ENCODE measurements around the gene COP1. TPM values are rescaled to one million over a fixed set of nuclear protein-coding genes. Genes with fewer than 3 reads are reported as not detected.

The COP1 gene
- total and polyA plus RNA-seq, 2 of the 13 experiments (the other 11 are each of a cell fraction or from before 2014, with no cell fraction given) = 20.5 to 51.3 TPM

DNA sequence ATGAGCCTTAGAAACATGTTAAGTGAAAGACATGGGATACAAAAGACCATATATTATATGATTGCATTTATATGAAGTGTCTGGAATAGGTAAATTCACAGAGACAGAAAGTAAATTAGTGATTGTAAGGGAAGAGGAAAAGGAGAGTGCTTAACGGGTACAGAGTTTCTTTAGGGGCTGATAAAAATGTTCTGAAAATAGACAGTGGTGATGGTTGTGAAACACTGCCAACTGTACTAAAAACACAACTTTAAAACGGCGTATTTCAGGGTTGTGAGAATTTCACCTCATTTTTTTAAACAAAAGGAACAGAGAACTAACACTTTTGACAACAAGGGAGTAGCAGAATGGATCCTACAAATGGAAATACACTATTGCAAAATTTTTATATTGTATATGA is 13.4 kb downstream of the COP1 start:
- FAIRE-seq (no peak), ATAC-seq (no peak), DNase-seq (ENCODE audit: low spot score) (no peak)
- in situ Hi-C loops (cut with HindIII; ENCODE audit: extremely low pct_ligation_motif_present, low pct_unique_long_range_greater_than_20kb) (no loop called here), intact Hi-C loops (cut with micrococcal nuclease; ENCODE audit: unreplicated experiment) (no loop called here)
- no peak for TF ChIP-seq RBFOX2 (IDR thresholded peaks at IDR 0.05; ENCODE audit: low read depth, low read length)
- TF ChIP-seq RELA (CRISPR knock-in tag; IDR thresholded peaks at IDR 0.05) = no peak
- TF ChIP-seq PAF1 (CRISPR knock-in tag; IDR thresholded peaks at IDR 0.05) = no peak
- no peak for TF ChIP-seq JARID2 (CRISPR knock-in tag; IDR thresholded peaks at IDR 0.05; ENCODE audit: insufficient replicate concordance)
- no peak for TF ChIP-seq GATAD1 (CRISPR knock-in tag; IDR thresholded peaks at IDR 0.05)
- no peak for TF ChIP-seq ZBTB38 (CRISPR knock-in tag; IDR thresholded peaks at IDR 0.05)
- no peak for TF ChIP-seq MATR3 (CRISPR knock-in tag; IDR thresholded peaks at IDR 0.05)
- H3K4me3 ChIP-seq (replicated peaks in 1 of 3; ENCODE audit: insufficient read depth in 1 of 3, low read depth in 2 of 3, low read length in 3 of 3) = no peak overlapping the region
- 91% methylated on average over 3 of the region's 3 CpGs for WGBS (ENCODE audit: low lambda C conversion rate)
- no peaks in the 10 kb centered on the region for H3K36me3 ChIP-seq (replicated peaks in 1 of 2; ENCODE audit: control insufficient read depth in 1 of 2, insufficient read depth in 2 of 2, low read length in 2 of 2)
- peaks cover 98% of the 10 kb centered on the region for H3K79me2 ChIP-seq (ENCODE audit: insufficient read depth, low read length)
- no peak overlapping the region for H3K4me2 ChIP-seq (ENCODE audit: low read depth, low read length)
- peaks cover 8% of the 10 kb centered on the region; the same call in 1 of the 2 replicates for H4K20me1 ChIP-seq (ENCODE audit: insufficient read depth, low read length)
- H3K9me3 ChIP-seq (ENCODE audit: low read length) = no peaks in the 10 kb centered on the region
- no peak overlapping the region for H3K27ac ChIP-seq (ENCODE audit: extremely low read length, insufficient read depth, low read length)
- no peaks in the 10 kb centered on the region for H3K27me3 ChIP-seq (ENCODE audit: control insufficient read depth in 1 of 2, insufficient read depth in 2 of 2, low read length in 2 of 2)
- peaks cover 10% of the 10 kb centered on the region for H3K4me1 ChIP-seq (ENCODE audit: insufficient read depth, low read length)
- H2AFZ ChIP-seq (ENCODE audit: low read length) = no peak overlapping the region
- ChIA-PET POLR2A (no interaction called here), CTCF (ENCODE audit: low intra/inter-chr PET ratio, low total read pairs) (no interaction called here)
- no TSS peak for BruUV-seq (replicated peaks)
- no peak overlapping the region for H3K9ac ChIP-seq (ENCODE audit: insufficient read depth, low read depth, low read length)

DNA sequence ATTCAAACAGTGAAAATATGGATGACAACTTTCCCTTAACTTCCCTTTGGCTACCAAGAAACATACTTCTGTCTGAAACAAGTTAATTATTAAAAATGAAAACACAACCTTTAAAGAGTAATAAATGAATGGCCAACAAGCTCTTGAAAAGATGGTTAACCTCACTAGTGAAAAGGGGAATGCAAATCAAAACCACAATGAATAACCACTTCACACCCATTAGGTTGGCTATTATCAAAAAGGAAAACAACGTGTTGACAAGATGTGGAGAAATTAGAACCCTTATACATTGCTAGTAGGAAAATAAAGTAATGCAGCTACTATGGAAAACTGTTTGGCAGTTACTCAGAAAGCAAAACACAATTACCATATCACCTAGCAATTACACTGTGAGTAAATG is 14.1 kb downstream of the COP1 start:
- Histone ChIP-seq H3K9ac (ENCODE audit: insufficient read depth, low read depth, low read length) (no peak overlapping the region), H3K27me3 (ENCODE audit: control insufficient read depth in 1 of 2, insufficient read depth in 2 of 2, low read length in 2 of 2) (no peaks in the 10 kb centered on the region), H3K4me2 (ENCODE audit: low read depth, low read length) (no peak overlapping the region), H2AFZ (ENCODE audit: low read length) (no peak overlapping the region), H4K20me1 (ENCODE audit: insufficient read depth, low read length) (peaks cover 8% of the 10 kb centered on the region; the same call in 1 of the 2 replicates), H3K79me2 (ENCODE audit: insufficient read depth, low read length) (peaks cover 98% of the 10 kb centered on the region), H3K27ac (ENCODE audit: extremely low read length, insufficient read depth, low read length) (no peak overlapping the region), H3K4me3 (replicated peaks in 1 of 3; ENCODE audit: insufficient read depth in 1 of 3, low read depth in 2 of 3, low read length in 3 of 3) (no peak overlapping the region), H3K9me3 (ENCODE audit: low read length) (no peaks in the 10 kb centered on the region), H3K4me1 (ENCODE audit: insufficient read depth, low read length) (peaks cover 10% of the 10 kb centered on the region), H3K36me3 (replicated peaks in 1 of 2; ENCODE audit: control insufficient read depth in 1 of 2, insufficient read depth in 2 of 2, low read length in 2 of 2) (no peaks in the 10 kb centered on the region)
- FAIRE-seq (no peak), ATAC-seq (no peak), DNase-seq (ENCODE audit: low spot score) (no peak)
- WGBS (ENCODE audit: low lambda C conversion rate) = 97% methylated on average over 1 of the region's 1 CpG
- intact Hi-C loops (cut with micrococcal nuclease; ENCODE audit: unreplicated experiment) (no loop called here), in situ Hi-C loops (cut with HindIII; ENCODE audit: extremely low pct_ligation_motif_present, low pct_unique_long_range_greater_than_20kb) (no loop called here)
- no peak for TF ChIP-seq SUZ12 (IDR thresholded peaks at IDR 0.05; ENCODE audit: low read depth, low read length)
- no peak for TF ChIP-seq ZNF589 (CRISPR knock-in tag; conservative IDR thresholded peaks at IDR 0.05)
- TF ChIP-seq RORA (CRISPR knock-in tag; IDR thresholded peaks at IDR 0.05) = no peak
- no peak for TF ChIP-seq ELF1 (CRISPR knock-in tag; IDR thresholded peaks at IDR 0.05)
- no peak for TF ChIP-seq DPF2 (CRISPR knock-in tag; IDR thresholded peaks at IDR 0.05; ENCODE audit: borderline replicate concordance, low read depth)
- TF ChIP-seq, protein P1, sequence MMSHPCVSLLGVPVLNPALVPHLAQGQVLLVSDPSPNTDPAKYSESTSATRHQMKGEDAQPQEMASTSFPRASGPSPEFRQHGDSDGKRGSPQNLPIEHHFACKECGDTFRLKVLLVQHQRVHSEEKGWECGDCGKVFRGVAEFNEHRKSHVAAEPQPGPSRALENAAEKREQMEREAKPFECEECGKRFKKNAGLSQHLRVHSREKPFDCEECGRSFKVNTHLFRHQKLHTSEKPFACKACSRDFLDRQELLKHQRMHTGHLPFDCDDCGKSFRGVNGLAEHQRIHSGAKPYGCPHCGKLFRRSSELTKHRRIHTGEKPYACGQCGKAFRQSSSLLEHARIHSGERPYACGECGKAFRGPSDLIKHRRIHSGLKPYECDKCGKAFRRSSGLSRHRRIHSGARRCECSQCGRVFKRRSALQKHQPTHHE (CRISPR knock-in tag; IDR thresholded peaks at IDR 0.05; ENCODE audit: borderline replicate concordance) = no peak
- TF ChIP-seq POLR2G (IDR thresholded peaks at IDR 0.05; ENCODE audit: low read depth, low read length) = no peak
- TF ChIP-seq ZSCAN21 (CRISPR knock-in tag; IDR thresholded peaks at IDR 0.05; ENCODE audit: borderline replicate concordance) = no peak
- TF ChIP-seq RBAK (CRISPR knock-in tag; IDR thresholded peaks at IDR 0.05) = no peak
- no TSS peak for BruUV-seq (replicated peaks)
- CTCF ChIA-PET (ENCODE audit: low intra/inter-chr PET ratio, low total read pairs) = no interaction called here
- POLR2A ChIA-PET = no interaction called here

All from HepG2 (cell line).